ENCODE measurements around the gene ZNF677. TPM values are rescaled to one million over a fixed set of nuclear protein-coding genes. Genes with fewer than 3 reads are reported as not detected.
"Not testable (repeated sequence)": the region's sequence is repeated elsewhere in the genome, so short reads cannot be mapped to it uniquely, and the experiment has no call there.

ZNF677 gene
- total and polyA plus RNA-seq, 9 of the 15 experiments (the other 6 are each of a cell fraction or from before 2014, with no cell fraction given): 1.5 to 2.3 (median 1.8) TPM

DNA sequence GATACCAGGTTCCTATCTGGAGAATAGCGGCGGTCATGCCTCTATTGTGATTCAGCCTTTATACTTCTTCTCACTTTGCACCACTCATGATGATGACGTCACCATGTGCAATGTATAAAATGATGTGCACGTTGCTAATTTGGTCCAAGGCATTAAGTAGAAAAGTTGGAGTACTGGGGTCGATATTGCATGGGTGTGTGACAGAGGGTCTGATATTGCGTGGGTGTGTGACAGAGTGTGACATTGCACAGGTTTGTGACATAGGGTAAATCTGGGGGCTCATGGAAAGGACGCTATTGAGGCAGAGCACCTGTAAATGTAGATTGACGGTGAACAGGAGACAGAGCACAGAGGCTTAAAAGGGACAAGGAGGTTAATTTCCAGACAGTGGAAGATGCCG, 17.4 kb upstream of the ZNF677 start:
- no peaks in the 10 kb centered on the region; the same call in 1 of the 2 replicates for H3K9me3 ChIP-seq (replicated peaks; ENCODE audit: control insufficient read depth, insufficient read depth, low read depth, low read length)
- 0 out of 5 replicates have a peak, but pooled peaks cover 0 to 5% of the 10 kb centered on the region in 2 experiments for H3K27me3 ChIP-seq (ENCODE audit: control insufficient read depth in 2 of 2, insufficient read depth in 2 of 2, low read length in 2 of 2)
- no peaks in the 10 kb centered on the region for H3K79me2 ChIP-seq (ENCODE audit: control insufficient read depth, insufficient read depth, low read length)
- CTCF ChIA-PET (ENCODE audit: low intra/inter-chr PET ratio): no interaction called here
- H3K4me2 ChIP-seq (ENCODE audit: insufficient read depth, low read length): no peak overlapping the region
- FAIRE-seq (no peak), ATAC-seq (no peak), DNase-seq (ENCODE audit: extremely low read depth in 1 of 4, low spot score in 3 of 4) (no peak)
- no peak overlapping the region for H2AFZ ChIP-seq (ENCODE audit: low read depth, low read length)
- H4K20me1 ChIP-seq (replicated peaks; ENCODE audit: control insufficient read depth, insufficient read depth, low read length): no peaks in the 10 kb centered on the region
- TF ChIP-seq, protein P1, sequence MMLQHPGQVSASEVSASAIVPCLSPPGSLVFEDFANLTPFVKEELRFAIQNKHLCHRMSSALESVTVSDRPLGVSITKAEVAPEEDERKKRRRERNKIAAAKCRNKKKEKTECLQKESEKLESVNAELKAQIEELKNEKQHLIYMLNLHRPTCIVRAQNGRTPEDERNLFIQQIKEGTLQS (IDR thresholded peaks at IDR 0.05): peak; percentile 40; the same call in 1 of the 2 replicates
- TF ChIP-seq, protein P1 (CRISPR knock-in tag; conservative IDR thresholded peaks at IDR 0.05): no peak
- TF ChIP-seq ERF (CRISPR knock-in tag; IDR thresholded peaks at IDR 0.05): no peak
- in situ Hi-C loops (cut with MboI): no loop called here
- no peak overlapping the region for H3K9ac ChIP-seq (ENCODE audit: insufficient read depth in 1 of 2, low read depth in 2 of 2, low read length in 2 of 2)
- no peak overlapping the region for H3K4me3 ChIP-seq
- no peak overlapping the region for H3K27ac ChIP-seq (ENCODE audit: extremely low read depth, low read depth, low read length)
- intact Hi-C loops (cut with micrococcal nuclease): no loop called here
- POLR2A ChIA-PET: no interaction called here
- 0% methylated on average over 6 of the region's 9 CpGs for WGBS (ENCODE audit: insufficient coverage, low coverage, missing lambda C conversion rate)
- H3K36me3 ChIP-seq (ENCODE audit: control insufficient read depth, insufficient read depth, low read length): no peaks in the 10 kb centered on the region
- BruUV-seq (replicated peaks): no TSS peak
- H3K9me1 ChIP-seq (ENCODE audit: control insufficient read depth, insufficient read depth, low read length): no peaks in the 10 kb centered on the region
- H3K4me1 ChIP-seq (replicated peaks in 1 of 2; ENCODE audit: control insufficient read depth in 2 of 2, insufficient read depth in 2 of 2, low read length in 2 of 2): no peaks in the 10 kb centered on the region

DNA sequence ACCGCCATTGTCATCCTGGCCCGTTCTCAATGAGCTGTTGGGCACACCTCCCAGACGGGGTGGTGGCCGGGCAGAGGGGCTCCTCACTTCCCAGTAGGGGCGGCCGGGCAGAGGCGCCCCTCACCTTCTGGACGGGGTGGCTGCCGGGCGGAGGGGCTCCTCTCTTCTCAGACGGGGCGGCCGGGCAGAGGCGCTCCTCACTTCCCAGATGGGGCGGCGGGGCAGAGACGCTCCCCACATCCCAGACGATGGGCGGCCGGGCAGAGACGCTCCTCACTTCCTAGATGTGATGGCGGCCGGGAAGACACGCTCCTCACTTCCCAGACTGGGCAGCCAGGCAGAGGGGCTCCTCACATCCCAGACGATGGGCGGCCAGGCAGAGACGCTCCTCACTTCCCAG, 15.2 kb upstream of the ZNF677 start:
- H3K27ac ChIP-seq (ENCODE audit: extremely low read depth, low read depth, low read length); H3K36me3 ChIP-seq (ENCODE audit: control insufficient read depth, insufficient read depth, low read length); H3K4me1 ChIP-seq (replicated peaks in 1 of 2; ENCODE audit: control insufficient read depth in 2 of 2, insufficient read depth in 2 of 2, low read length in 2 of 2); H3K79me2 ChIP-seq (ENCODE audit: control insufficient read depth, insufficient read depth, low read length); intact Hi-C loops (cut with micrococcal nuclease); H4K20me1 ChIP-seq (replicated peaks; ENCODE audit: control insufficient read depth, insufficient read depth, low read length); in situ Hi-C loops (cut with MboI); H3K4me3 ChIP-seq; BruUV-seq (replicated peaks); H3K9me1 ChIP-seq (ENCODE audit: control insufficient read depth, insufficient read depth, low read length); H3K9ac ChIP-seq (ENCODE audit: insufficient read depth in 1 of 2, low read depth in 2 of 2, low read length in 2 of 2); POLR2A ChIA-PET; ATAC-seq; H3K9me3 ChIP-seq (replicated peaks; ENCODE audit: control insufficient read depth, insufficient read depth, low read depth, low read length); H3K4me2 ChIP-seq (ENCODE audit: insufficient read depth, low read length); CTCF ChIA-PET (ENCODE audit: low intra/inter-chr PET ratio); H3K27me3 ChIP-seq (ENCODE audit: control insufficient read depth in 2 of 2, insufficient read depth in 2 of 2, low read length in 2 of 2); H2AFZ ChIP-seq (ENCODE audit: low read depth, low read length); FAIRE-seq; DNase-seq (ENCODE audit: extremely low read depth in 1 of 4, low spot score in 3 of 4): not testable (repeated sequence)
- 22% methylated on average over 3 of the region's 27 CpGs for WGBS (ENCODE audit: insufficient coverage, low coverage, missing lambda C conversion rate)

DNA sequence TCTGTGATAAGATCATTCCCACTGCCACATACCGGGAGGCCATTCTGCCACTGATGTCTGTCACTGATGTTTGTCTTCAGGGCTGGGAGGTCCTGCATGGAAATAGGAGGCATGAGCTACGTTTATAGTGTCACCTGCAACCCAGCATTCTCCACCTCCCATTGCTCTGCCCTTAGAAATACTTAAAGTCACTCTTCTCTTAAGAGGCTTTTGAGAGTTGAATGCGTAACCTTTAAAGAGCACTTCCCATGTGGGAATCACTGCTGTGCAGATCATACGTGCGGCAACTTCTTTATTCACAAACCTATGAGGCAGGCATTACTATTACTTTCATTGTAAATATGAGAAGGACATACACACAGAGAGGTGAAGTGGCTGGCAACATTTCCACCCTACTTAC, 12.9 kb upstream of the ZNF677 start, which contains the start of gene VN1R4:
Gene VN1R4, minus strand, starts transcription at position 101 of the 400 bp plus-strand sequence. Its CDS starts 58 bp downstream, at position 43.
- H3K9me1 ChIP-seq (ENCODE audit: control insufficient read depth, insufficient read depth, low read length); H3K27me3 ChIP-seq (ENCODE audit: control insufficient read depth in 2 of 2, insufficient read depth in 2 of 2, low read length in 2 of 2); DNase-seq (ENCODE audit: extremely low read depth in 1 of 4, low spot score in 3 of 4); H3K79me2 ChIP-seq (ENCODE audit: control insufficient read depth, insufficient read depth, low read length); POLR2A ChIA-PET; FAIRE-seq; ATAC-seq; H4K20me1 ChIP-seq (replicated peaks; ENCODE audit: control insufficient read depth, insufficient read depth, low read length); CTCF ChIA-PET (ENCODE audit: low intra/inter-chr PET ratio); BruUV-seq (replicated peaks); in situ Hi-C loops (cut with MboI); H3K9me3 ChIP-seq (replicated peaks; ENCODE audit: control insufficient read depth, insufficient read depth, low read depth, low read length); H3K9ac ChIP-seq (ENCODE audit: insufficient read depth in 1 of 2, low read depth in 2 of 2, low read length in 2 of 2); H3K27ac ChIP-seq (ENCODE audit: extremely low read depth, low read depth, low read length); H3K4me2 ChIP-seq (ENCODE audit: insufficient read depth, low read length); H3K36me3 ChIP-seq (ENCODE audit: control insufficient read depth, insufficient read depth, low read length); intact Hi-C loops (cut with micrococcal nuclease); H3K4me1 ChIP-seq (replicated peaks in 1 of 2; ENCODE audit: control insufficient read depth in 2 of 2, insufficient read depth in 2 of 2, low read length in 2 of 2); H3K4me3 ChIP-seq; H2AFZ ChIP-seq (ENCODE audit: low read depth, low read length): not testable (repeated sequence)
- 0% methylated on average over 3 of the region's 5 CpGs for WGBS (ENCODE audit: insufficient coverage, low coverage, missing lambda C conversion rate)
